OCI-LY3 (cell line): Measurements from ENCODE around the gene PRAMEF2.
"Not testable (repeated sequence)": the region's sequence is repeated elsewhere in the genome, so short reads cannot be mapped to it uniquely, and the experiment has no call there.

Experiments
- H2AFZ ChIP-seq: fragments of 200-600, 300-600 bp; shearing (Covaris generic); 2 replicates; pipeline ENCODE4 v1.6.0; 2014; ENCODE audit warnings: antibody characterized with exemption, low read depth, low read length
- H3K27ac ChIP-seq: fragments of 200-600, 300-600 bp; sonication (generic); 2 replicates; pipeline ENCODE4 v1.5.1; 2014; ENCODE audit warnings: mild to moderate bottlenecking, low read length, moderate library complexity, mixed read lengths
- H3K27me3 ChIP-seq: fragments of 200-600, 300-600 bp; sonication (generic); 2 replicates; pipeline ENCODE4 v1.6.1; 2014; ENCODE audit warnings: low read depth, low read length, mixed read lengths
- H3K36me3 ChIP-seq: fragments of 200-600, 300-600 bp; sonication (generic); replicated peaks from 2 replicates; pipeline ENCODE3; 2014; ENCODE audit warnings: low read depth, low read length, mixed read lengths
- H3K4me1 ChIP-seq: fragments of 300-600, 200-600 bp; sonication (generic); 2 replicates; pipeline ENCODE4 v1.6.1; 2014; ENCODE audit warnings: low read length, mixed read lengths
- H3K4me2 ChIP-seq: fragments of 200-600, 300-600 bp; sonication (generic); 2 replicates; pipeline ENCODE4 v1.6.1; 2014; ENCODE audit warnings: low read length, mixed read lengths
- H3K4me3 ChIP-seq: fragments of 300-600, 200-600 bp; sonication (generic); 2 replicates; pipeline ENCODE4 v1.5.1; 2014; ENCODE audit warnings: antibody characterized with exemption, mild to moderate bottlenecking, low read length, moderate library complexity
- H3K79me2 ChIP-seq: fragments of 300-600, 200-600 bp; shearing (Covaris generic); 2 replicates; pipeline ENCODE4 v1.6.1; 2014; ENCODE audit warnings: mild to moderate bottlenecking, low read length, mixed read lengths
- H3K9ac ChIP-seq: fragments of 300-600, 200-600 bp; shearing (Covaris generic); 2 replicates; pipeline ENCODE4 v1.6.0; 2014; ENCODE audit warnings: mild to moderate bottlenecking, low read length, moderate library complexity
- H3K9me3 ChIP-seq: fragments of 200-600, 300-600 bp; shearing (Covaris generic); 2 replicates; pipeline ENCODE4 v1.6.1; 2014; ENCODE audit warnings: low read length, mixed read lengths; ENCODE audit not compliant: insufficient read depth
- H4K20me1 ChIP-seq: fragments of 200-600, 300-600 bp; sonication (generic); 2 replicates; pipeline ENCODE4 v1.6.1; 2016; ENCODE audit warnings: low read length, mixed read lengths; ENCODE audit not compliant: insufficient read depth

Gene PRAMEF2

GRCh38 chr1:12903793-12904572 is 47.1 kb downstream of the PRAMEF2 start:
- not testable (repeated sequence) for H3K4me2 ChIP-seq, H3K27me3 ChIP-seq, H4K20me1 ChIP-seq, H3K4me1 ChIP-seq, H2AFZ ChIP-seq, H3K9ac ChIP-seq, H3K9me3 ChIP-seq, H3K27ac ChIP-seq, H3K4me3 ChIP-seq, H3K36me3 ChIP-seq, H3K79me2 ChIP-seq
